ENCODE measurements around the gene DYNLT5.
"Not testable (repeated sequence)": the region's sequence is repeated elsewhere in the genome, so short reads cannot be mapped to it uniquely, and the experiment has no call there.

Gene DYNLT5

DNA sequence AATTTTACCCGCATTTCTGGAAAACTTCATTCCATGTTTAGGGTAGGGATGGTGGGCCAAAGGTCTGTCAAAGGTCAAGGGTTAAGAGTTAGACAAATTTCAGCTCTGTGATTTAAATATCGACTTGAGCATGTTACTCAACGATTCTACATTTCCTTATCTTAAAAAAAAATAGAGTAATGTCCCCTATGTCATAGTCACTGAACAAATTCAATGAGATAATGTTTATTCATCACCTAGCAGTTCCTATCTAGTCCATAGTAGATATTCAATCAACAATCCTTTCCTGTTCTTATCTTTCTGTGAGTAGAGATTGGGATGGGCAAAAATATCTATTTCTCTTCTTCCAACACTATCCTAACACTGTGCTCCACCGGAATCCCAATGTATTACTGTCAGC lies 1.1 kb upstream of the DYNLT5 start:
- no peak for DNase-seq

DNA sequence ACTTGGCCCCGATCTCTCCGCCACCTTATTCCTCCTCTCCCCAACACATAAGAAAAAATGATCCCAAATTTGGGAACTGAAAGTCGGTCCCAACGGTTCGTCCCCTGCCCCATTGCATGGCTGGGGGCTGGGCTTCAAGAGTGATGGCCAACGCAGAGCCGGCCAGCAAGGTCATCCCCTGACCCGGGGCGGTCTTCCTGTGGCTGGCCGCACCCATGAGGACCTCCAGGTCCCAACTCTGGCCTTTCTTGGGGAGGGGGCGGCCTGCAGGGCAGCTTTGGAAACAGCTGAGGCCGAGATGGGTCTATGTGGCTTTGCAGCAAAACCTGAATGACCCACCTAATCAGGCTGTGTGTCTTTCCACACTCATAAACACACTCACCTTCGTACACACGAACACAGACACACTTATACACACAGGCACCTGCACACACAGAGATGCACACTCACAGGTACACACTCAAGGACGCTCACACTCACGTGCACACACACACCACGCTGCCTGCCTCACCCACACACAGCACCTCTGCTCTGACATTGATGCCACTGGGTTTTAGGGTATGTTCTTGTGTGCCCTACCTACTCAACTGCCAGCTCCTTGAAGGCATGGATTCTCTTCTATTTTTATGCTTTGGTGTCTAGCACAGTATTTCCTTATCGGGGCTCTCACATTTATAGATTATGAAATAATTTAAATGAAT lies 562 bp downstream of the DYNLT5 start:
- DNase-seq: no peak

DNA sequence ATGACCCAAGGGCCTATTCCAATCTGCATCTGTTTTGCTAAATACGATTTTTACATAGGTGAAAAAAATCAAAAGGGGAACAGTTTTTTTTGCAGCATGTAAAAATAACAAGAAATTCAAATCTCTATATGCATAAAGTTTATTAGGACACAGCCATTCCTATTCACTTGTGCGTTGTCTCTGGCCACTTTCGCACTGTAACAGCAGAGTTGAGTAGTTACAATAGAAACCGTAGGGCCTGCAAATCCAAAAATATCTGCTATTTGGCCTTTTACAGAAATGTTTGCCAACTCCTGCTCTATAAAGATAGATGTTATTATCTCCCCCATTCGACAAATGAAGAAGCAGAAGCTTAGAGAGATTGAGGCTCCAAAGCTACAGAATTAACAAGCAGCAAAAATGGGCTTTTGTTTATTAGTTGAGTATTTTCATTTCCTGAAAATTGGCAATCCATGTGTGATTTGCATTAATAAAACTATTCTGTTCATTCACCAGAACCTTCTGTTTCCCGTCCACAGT lies 5.5 kb downstream of the DYNLT5 start:
- DNase-seq: no peak

DNA sequence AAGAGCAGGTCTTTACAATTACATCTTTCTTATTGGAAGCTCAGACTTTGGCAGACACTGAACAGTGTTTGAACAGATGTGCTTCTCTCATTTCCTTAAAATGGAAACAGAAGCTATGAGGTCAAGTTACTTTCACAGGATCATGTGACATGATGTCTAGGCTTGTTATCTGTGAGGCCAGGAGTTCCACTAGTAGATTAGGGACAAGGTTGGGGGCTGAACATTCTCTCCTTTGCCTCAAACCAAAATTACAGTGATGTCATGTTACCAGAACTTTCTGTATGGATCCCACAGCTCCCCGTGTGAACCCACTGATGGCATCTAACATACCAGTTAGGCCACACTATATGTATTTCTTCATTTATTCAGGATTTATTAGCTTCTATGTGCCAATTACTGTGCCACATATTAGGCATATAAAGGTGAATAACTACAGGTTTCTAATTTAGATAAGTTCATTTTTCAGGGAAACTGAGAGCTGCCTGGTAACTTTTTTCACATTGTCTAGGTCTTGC lies 6.0 kb downstream of the DYNLT5 start:
- no peak for DNase-seq

DNA sequence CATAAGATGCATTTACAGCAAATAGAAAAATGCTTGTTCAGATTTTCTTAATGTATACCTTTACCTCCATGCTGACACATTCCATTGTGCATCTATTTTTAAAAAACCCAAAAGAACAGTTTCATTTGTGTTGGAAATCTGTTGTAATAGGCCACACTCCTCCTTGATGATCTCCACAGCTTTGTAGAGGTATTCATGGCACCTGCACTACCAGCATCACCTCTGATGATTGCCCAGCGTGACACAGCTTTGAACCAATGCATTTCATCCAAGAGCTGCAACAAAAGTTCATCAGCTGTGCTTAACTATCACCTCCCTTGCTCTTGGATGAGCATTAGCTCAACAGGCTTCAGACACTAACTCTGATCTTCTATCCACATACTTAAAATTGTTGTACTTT lies 8.2 kb downstream of the DYNLT5 start:
- DNase-seq: no peak

DNA sequence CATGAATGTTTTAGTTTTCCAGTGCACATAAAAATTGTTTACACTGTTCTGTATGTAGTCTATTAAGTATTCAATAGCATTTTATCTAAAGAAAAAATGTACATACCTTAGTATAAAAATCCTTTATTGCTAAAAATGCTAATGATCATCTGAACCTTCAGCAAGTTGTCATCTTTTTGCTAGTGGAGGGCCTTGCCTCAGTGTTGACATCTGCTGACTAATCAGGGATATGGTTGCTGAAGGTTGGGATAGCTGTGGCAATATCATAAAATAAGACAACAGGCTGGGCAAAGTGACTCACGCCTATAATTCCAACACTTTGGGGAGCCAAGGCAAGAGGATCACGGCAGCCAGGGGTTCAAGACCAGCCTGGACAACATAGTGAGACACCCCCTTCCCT lies 9.0 kb downstream of the DYNLT5 start:
- DNase-seq: no peak

DNA sequence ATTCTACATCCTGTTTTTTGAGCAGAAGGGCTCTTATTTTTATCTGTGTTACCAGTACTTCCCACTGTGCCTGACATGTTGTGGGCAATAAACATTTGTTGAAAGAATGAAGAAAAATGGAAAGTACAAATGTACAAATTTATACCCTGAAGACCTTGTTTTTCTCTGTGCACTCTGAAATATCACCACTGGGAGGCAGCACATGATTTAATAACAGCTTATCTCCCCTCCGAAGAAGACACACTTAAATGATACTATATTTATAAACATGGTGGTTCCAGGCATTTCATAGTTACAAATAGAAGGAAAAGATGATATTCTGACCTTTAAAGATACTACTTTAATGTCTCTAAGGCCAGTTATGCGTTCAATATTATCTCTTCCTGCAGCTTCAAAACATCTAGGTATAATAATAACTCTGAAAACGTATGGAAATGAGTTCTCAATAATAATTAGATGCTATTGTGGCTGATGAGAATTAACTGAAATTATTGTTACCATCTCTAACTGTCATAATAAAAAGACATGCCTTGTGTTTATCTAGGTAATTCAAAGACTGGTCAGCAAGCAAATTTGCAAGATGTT lies 12.8 kb downstream of the DYNLT5 start:
- no peak for DNase-seq

DNA sequence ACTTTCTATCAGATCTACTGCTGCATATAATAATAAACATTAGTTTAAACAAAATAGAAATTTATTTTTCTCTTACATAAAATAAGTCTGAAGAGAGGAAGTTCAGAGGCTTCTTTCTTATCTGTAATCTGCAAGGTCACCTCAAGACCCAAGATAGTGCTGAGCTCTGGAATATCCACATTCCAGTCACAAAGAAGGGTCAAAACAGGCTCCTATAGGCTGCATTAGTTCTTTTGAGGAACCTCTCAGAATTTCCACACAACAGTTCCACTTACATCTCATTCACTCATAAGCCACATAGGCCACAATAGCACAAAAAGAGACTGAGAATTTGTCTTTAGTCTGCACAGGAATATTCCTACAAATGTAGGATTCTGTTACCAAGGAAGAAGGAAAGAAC lies 15.4 kb downstream of the DYNLT5 start:
- DNase-seq: no peak

DNA sequence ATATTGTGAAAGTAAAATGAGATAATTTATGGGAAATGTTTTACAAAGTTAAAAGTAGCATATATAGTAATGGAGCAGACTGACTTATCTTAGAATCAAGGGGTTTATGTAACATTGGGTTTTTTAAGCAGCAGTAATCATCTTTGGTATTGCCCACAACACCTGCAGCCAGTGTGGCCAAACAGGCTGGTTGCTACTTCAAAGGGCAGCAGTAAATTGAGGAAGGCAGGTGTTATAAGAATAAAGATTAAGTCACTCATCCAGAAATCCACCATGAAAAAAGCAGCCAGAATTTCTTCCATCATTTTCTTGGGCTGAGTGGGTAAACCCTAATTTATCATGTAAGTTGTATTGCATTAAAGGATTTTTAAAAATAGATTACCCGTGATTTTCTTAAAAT lies 16.7 kb downstream of the DYNLT5 start:
- no peak for DNase-seq

DNA sequence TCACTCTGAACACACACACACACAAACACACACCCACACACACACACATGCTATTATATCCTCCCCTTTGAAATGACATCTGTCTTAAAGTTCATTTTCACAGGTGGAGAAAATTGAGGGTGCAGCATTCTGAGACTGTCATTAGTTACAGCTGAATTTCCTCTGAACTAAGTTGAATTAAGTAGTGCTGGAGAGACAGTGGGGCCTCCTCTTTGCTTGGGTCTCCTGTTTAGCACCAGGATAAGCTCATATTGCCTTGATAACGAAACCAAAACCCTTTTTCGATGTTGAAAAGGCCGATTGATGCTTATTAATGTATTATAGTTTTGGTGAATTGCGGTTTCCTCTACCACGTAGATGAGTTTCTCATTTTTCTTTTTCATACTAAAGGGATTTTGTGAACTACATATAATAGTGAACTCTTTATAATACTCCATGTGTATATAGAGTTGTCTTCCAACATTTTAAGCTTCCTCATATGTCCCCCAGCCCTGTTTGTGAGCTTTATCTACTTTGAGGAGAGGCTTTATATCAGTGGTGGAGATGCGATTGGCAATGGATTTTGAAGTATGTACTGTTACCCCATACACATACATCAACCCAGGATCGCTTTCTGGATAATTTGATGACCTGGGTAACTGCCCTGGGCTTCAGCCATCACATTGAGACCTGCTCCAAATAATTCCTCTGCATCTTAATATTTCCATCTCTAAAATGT lies 17.4 kb downstream of the DYNLT5 start:
- no peak for DNase-seq

DNA sequence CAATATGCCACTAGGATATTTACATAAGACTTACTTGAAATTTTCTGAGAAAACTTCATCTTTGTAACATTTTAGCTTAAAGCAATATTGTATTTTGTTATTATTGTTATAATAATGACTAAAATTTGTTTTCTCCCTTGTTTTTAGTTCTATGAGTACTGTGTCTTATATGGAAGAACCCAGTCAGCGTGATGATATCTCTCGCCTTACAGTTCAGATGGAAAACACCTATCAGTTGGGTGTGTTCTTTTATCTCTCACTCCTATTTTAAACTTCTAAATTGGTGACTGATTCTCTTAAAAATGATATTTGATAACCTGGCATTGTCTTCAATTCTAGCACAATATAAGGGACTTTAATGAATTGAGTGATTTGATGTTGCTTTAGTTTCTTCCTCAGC lies 18.0 kb downstream of the DYNLT5 start:
- no peak for DNase-seq

DNA sequence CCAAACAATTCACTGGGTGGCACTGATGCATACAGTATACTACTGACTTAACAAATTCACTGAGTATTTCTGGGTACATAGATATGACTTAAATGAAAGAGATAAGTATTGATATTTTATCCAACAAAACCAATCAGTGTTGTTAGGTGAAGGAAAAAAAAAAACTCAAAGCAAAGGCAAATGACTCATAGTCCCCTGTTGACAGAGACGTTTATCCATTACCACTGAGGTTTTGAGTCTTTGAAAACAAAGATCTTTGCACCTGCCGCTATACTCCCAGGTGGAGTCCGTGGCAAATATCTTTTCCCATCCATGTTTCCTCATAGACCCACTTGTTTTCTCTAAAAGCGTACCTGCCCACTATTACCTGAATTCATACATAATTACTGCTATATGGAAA lies 18.4 kb downstream of the DYNLT5 start:
- DNase-seq: no peak

DNA sequence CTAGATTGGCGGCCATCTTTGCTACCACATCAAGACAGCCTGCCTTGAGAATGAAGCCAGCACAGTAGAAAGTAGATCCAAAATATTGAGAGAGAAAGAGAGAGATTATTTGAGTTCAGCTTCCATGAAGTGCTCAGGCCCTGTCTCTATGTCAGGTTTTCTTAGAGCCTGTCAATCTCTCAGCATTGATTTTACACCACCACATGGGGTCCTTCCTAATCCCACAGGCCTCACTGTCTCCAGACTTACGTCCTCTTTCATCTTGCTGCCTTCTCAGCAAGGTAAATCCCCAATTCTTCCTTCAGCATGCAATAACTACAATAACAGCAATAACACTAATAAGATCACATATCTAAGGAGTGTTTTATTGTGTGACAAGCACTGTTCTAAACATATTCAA lies 21.0 kb downstream of the DYNLT5 start:
- DNase-seq: no peak

DNA sequence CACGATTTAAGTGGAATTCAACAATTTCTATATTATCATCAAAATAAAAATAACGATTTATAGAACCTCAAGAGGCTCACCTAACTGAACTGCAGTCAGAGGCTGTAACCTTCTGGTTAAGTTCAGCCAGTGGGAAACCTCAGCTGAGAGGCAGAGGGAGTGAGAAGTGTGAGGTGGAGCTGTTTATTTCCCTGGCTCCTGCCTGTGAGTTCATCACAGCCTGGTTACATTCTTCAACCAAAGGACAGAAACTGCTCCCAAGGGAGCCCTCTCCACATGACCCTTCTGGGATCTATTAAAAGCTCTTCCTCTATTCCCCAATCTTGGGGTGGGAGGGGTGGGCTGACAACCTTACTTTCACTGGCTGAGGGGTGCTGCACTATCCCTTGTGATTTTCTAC lies 22.2 kb downstream of the DYNLT5 start:
- no peak for DNase-seq

DNA sequence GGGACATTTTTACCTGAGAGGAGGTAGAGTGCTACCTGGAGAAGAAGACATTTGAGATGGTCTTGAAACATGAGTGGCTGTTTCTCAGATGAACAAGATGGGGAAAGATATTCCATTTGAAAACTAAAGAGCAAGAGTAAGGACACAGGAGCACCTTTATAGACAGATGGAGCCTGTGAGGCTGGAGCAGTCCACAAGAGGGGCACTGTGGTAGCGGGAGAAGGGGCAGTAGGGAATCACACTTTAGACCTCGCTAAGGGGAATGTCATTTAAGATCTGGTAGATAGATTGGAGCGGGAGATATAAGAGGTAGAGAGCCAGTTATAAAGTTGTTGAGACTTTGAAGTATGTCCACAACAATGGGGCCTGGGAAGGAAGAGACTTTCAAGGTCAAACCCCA lies 23.4 kb downstream of the DYNLT5 start:
- no peak for DNase-seq

DNA sequence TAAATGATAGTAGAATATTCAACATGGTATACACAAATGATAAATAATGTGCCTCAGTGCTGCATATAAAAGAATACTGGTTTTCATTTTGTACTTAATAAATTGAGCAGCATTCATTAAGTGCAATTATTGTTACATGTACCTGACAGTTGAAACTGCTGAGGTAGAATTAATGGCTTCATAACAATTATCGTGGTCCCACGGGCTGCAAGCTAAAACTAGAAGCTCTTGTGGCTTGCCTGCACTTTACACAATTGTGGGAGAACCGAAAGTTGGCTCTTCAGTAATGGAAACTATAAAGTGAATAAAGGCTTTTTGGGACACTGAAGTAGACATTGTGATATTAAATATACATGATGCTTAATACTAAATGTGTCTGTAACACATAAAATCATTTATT lies 25.6 kb downstream of the DYNLT5 start:
- no peak for DNase-seq

DNA sequence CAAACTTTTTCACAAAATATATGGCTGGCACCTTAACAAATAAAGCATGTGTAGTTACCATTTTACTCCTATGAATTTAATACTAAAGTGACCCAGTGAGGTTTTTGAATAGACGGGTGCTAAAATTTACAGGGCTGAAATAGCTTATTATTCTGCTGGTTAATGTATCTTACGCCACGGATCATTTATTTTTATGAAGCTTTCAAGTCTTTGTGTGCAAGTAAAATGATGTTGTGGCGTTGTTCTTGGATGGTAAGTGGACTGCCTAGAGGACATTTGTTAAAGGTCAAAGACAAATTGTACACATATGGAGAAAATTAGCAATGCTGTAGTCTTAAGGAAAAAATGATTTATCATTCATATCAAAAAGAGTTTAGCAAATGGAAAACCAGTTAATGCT lies 26.0 kb downstream of the DYNLT5 start:
- no peak for DNase-seq

DNA sequence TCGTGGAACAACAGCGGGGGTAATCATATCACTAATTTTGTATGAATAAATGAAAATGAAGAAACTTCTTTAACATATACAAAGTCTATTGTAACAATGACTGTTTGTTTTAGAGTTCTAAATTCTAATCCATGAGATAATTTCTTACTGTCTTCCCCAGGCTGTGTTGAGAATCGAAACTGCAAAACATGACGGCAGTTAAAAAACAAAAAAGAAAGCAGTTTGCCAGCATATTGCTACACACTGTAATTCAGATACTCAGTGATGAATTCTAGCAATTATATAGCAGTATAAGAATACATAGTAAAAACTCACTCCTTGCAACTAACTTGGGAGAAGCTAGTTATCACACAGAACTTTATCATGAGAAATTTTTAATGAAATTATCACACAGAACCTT lies 26.7 kb downstream of the DYNLT5 start:
- no peak for DNase-seq

DNA sequence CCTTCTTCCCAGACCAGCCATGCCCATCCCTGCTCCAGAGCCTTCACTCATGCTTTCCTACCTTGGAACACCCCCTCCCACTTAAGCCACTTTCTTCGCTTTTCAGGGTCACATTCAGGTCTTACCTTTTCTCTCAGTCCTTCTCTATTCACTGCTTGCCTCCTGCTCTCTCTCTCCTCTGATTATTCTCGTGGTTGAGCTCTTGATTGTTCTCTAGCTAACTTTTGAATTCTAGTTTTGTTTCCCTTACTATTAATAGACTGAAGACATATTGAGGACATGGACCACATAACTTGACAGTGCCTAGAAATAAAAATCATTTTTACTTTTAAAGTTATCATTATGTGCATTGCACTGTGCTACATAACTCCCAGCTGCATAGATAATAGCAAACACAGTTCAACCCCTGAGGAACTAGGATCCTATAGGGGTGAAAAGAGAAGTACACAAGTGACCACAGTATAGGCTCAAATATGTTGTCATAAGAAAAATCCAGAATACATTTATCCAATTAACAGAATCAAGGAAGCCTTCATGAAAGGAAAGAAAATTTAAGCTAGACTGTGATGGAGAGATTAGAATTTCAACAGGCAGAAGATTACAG lies 27.3 kb downstream of the DYNLT5 start:
- no peak for DNase-seq

DNA sequence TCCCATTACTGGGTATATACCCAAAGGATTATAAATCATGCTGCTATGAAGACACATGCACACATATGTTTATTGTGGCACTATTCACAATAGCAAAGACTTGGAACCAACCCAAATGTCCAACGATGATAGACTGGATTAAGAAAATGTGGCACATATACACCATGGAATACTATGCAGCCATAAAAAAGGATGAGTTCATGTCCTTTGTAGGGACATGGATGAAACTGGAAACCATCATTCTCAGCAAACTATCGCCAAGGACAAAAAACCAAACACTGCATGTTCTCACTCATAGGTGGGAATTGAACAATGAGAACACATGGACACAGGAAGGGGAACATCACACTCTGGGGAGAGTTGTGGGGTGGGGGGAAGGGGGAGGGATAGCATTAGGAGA lies 33.5 kb downstream of the DYNLT5 start:
- not testable (repeated sequence) for DNase-seq

DNA sequence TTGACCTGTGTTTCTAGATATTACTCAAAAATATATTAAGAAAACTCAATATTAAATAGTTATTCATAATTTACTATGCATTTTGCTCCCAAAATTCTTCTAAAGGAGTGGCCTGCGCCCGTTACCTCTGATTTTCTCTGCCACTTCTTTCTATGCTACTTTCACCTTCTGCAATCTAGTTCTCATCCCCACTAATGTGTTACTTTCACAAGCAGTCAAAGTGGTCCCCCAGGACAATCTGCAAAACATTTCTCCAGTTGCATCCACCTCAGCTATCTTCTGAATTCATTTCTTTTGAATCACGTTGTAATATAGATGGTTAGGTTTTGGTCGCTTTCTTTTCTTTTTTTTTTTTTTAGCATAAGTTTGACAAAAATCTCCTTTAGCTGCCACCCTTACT lies 35.4 kb downstream of the DYNLT5 start:
- no peak for DNase-seq

DNA sequence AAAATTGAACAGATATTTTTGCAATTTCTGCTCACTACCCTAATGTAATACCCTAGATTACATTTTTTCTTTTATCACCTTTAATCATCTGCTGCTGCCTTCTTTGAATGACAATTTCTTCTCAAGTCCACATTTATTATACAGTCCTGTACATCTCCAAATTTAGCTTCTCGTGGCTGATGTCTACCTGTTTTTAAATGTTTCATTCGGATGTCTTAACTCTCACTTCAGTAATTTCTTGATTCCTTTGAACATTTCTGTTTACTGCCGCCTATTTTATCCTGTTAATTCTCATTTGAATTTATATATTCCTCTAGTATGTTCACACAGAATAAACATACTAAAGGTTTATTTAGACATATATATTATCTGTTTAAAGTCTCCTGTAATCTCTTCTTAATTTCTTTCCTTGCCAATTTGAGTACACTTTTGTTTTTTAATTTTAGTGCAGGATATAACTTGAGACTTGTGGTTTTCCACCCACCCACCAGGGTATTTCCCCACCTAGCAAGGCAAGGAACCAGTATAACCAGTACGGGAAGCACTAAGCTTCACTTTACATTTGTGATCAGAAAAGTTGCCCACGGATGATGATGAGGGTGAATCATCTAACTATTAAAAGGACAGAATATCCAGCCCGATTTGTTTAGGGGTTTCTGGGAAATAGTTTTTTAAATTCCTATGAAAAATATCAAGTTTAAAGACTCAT lies 36.1 kb downstream of the DYNLT5 start:
- DNase-seq: no peak
